ENCODE data around the gene COL10A1. TPM values are rescaled to one million over a fixed set of nuclear protein-coding genes. Genes with fewer than 3 reads are reported as not detected.

Gene COL10A1
- total RNA-seq, 1 experiment from 2014 or later = not detected

DNA sequence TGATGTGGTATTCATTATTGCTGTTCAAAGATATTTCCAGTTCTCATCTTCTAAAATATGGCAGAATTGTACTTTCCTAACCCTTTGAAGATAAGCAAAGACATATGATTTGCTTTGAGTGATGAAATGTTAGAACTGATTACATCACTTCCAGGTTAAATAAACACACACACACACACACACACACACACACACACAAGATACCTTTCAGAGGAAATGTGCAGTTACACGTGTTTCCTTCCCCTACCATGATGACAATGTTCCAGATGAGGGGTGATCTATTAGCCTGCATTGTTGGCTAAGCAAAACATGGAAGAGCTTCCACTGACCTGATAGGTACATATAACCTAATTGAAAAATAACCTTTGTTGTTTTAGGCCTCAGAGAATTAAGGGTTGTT, 53.6 kb downstream of the COL10A1 start:
- Histone ChIP-seq H4K5ac (ENCODE audit: insufficient read length, low read depth, low read length) (no peak overlapping the region), H3K23me2 (ENCODE audit: insufficient read length, low read depth, low read length, poor library complexity, severe bottlenecking) (no peaks in the 10 kb centered on the region), H3K4me2 (ENCODE audit: insufficient read depth, insufficient read length, low read length) (no peak overlapping the region), H3K56ac (ENCODE audit: insufficient read length, low read depth, low read length) (no peak overlapping the region), H3K27ac (ENCODE audit: insufficient read length, low read depth, low read length) (no peak overlapping the region), H3K79me2 (ENCODE audit: insufficient read depth, low read length) (no peaks in the 10 kb centered on the region), H2BK120ac (ENCODE audit: low read depth, low read length, poor library complexity, severe bottlenecking) (no peak overlapping the region), H3K27me3 (ENCODE audit: insufficient read depth, low read length) (no peaks in the 10 kb centered on the region), H2BK20ac (ENCODE audit: low read depth, low read length, poor library complexity, severe bottlenecking) (no peak overlapping the region), H3K79me1 (ENCODE audit: insufficient read depth, low read depth, low read length, poor library complexity, severe bottlenecking) (no peaks in the 10 kb centered on the region), H3K9ac (ENCODE audit: extremely low read depth, insufficient read length, low read length) (no peak overlapping the region), H3T11ph (ENCODE audit: low read length) (no peak overlapping the region), H3K14ac (ENCODE audit: insufficient read depth, low read length) (no peak overlapping the region), H2AK5ac (ENCODE audit: insufficient read length, low read length) (no peak overlapping the region), H2AFZ (ENCODE audit: low read length) (no peak overlapping the region), H3K23ac (ENCODE audit: insufficient read length, low read depth, low read length) (no peak overlapping the region), H2BK5ac (ENCODE audit: insufficient read length, low read length) (no peak overlapping the region), H3K4ac (ENCODE audit: low read depth, low read length) (no peak overlapping the region), H3K4me1 (ENCODE audit: insufficient read depth, low read length) (no peaks in the 10 kb centered on the region), H4K8ac (replicated peaks; ENCODE audit: insufficient read length, low read depth, low read length) (no peak overlapping the region), H3K18ac (ENCODE audit: insufficient read length, low read depth, low read length) (no peak overlapping the region), H4K91ac (ENCODE audit: insufficient read length, low read depth, low read length) (no peak overlapping the region), H3K9me3 (ENCODE audit: control insufficient read depth, low read depth, low read length) (no peaks in the 10 kb centered on the region), H2BK12ac (ENCODE audit: insufficient read length, low read depth, low read length) (no peak overlapping the region), H4K20me1 (ENCODE audit: control insufficient read depth, insufficient read depth, insufficient read length) (no peaks in the 10 kb centered on the region), H2BK15ac (ENCODE audit: low read depth, low read length) (no peak overlapping the region)
- Mint-ChIP-seq H3K4me1 (peaks cover 6 to 7% of the 10 kb centered on the region in 2 experiments), H3K36me3 (ENCODE audit: insufficient read depth in 1 of 3, low read depth in 3 of 3) (no peaks in the 10 kb centered on the region), H3K9me3 (no peaks in the 10 kb centered on the region), H3K27ac (no peak overlapping the region), H3K4me3 (no peak overlapping the region), H3K27me3 (ENCODE audit: low read depth) (no peaks in the 10 kb centered on the region)
- TF ChIP-seq, protein P1, sequence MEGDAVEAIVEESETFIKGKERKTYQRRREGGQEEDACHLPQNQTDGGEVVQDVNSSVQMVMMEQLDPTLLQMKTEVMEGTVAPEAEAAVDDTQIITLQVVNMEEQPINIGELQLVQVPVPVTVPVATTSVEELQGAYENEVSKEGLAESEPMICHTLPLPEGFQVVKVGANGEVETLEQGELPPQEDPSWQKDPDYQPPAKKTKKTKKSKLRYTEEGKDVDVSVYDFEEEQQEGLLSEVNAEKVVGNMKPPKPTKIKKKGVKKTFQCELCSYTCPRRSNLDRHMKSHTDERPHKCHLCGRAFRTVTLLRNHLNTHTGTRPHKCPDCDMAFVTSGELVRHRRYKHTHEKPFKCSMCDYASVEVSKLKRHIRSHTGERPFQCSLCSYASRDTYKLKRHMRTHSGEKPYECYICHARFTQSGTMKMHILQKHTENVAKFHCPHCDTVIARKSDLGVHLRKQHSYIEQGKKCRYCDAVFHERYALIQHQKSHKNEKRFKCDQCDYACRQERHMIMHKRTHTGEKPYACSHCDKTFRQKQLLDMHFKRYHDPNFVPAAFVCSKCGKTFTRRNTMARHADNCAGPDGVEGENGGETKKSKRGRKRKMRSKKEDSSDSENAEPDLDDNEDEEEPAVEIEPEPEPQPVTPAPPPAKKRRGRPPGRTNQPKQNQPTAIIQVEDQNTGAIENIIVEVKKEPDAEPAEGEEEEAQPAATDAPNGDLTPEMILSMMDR (conservative IDR thresholded peaks at IDR 0.05) = no peak
- DNase-seq = no peak
- no CpG with 5 or more reads among the region's 1 CpG for WGBS (ENCODE audit: extremely low coverage, insufficient read length, low lambda C conversion rate)
